IPS-NIHi11 (cell line): ENCODE measurements around the gene LRRFIP1.

ENCODE experiments used
- DNase-seq: peaks from one replicate; pipeline ENCODE4 v3.0.0; 2012; ENCODE audit warnings: mixed read lengths, low spot score

Gene LRRFIP1

DNA sequence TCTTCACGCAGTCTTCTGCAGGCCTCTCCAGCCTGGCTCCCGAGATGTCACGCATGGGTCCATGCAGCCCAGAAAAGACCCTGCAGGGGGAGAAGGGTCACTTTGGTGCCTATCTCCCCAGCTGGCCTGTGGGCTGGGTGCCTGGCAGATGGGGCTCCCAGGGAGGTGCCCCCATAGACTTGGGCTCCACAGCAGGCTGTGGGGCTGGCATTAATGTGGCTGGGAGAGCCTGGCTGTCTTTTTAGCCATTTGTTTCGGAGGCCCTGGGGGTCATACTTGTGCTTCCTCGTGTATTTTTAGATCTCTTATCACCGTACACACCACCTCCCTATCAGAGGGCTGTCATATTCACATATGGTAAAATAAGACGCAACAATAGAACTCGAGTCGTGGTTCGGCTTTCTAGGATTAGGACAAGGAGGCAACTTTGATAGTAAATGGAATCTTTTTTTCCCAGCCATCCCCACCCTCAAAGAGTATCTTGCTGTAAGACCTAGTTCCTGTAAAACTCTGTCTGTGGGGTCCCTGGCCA lies 74.5 kb downstream of the LRRFIP1 start:
- no peak for DNase-seq

DNA sequence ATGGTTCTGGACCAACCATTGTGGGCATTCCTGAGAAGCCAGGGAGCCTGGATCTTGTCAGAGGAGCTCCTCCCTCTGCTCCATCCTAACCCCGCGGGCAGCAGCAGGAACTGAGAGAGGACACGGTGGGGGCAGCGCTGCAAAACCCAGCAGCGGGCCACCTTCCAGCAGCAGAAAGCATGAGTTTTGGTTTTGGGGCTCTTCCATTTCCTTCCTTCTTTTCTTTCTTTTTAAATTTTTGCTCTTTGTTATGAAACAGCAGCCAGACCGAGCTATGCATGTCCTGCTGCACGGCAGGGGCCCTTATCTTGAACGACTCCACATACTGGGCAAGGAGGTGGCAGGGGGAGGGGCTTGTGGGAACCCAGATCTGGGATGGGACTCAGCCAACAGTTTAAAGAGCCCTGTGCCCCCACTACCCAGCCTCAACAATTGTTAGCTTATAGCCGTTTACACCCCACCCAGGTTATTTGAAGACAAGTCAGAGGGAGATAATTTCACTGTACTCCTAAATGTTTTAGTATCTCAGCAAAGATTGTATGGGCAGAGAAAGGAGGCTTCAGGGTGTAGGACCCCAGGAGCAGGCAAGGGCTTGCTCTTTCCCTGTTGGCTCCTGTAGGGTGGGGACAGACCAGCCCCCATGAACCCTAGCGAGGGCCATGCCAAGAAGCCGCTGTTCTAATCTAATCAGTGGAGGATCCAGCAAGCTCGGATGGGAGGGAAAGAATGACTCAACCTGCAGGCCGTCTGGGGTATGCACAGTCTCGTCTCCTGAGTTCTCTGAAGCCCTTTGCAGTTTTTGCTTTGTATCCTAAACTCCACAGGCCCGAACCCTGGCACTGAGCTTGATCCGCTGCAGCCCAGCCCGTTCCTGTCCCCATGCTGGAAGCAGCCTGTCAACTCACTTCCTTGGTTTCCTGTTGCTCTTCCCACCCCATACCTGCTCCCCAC lies 75.3 kb downstream of the LRRFIP1 start:
- DNase-seq, result peak; percentile 44

DNA sequence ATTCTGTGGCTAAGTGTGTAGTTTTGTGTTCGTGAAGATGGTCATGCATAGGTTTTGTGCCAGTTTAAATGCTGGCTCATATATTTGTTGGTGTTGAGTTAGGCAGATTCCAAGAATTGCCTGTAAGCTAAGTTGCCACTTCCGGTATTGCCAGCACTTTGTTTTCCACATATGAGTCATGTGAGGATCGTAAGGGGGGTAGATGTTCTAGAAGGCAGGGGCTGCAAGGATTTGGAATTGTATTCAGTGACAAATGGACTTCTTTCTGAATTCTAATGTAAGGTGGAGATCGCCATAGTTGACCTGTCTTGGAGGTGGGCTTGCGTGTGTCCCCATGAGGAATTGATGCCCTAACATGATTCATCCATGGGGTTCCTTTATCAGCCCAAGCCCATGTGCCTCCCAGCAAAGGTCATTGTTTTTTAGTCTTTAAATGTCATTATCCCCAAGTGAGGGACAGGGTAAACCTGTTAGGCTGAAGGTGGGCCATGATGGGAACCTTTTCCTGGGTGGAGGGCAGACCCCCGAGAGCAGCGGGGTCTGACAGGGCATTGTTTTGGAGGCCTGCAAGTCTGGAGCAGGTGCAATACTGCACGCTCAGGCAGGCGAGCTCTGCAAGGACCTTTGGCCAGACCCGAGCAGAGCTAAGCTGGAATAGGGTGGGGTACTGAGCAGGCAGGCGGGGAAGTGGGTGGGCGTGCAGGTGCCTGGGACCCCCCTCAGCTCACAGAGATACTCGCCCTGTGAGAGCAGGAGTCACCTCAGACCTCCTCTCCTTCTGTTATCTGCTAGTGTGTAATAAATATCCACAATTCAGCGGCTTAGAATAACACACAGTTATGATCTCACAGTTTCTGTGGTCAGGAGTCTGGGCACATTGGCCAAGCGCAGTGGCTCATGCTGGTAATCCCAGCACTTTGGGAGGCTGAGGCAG lies 77.4 kb downstream of the LRRFIP1 start:
- no peak for DNase-seq

DNA sequence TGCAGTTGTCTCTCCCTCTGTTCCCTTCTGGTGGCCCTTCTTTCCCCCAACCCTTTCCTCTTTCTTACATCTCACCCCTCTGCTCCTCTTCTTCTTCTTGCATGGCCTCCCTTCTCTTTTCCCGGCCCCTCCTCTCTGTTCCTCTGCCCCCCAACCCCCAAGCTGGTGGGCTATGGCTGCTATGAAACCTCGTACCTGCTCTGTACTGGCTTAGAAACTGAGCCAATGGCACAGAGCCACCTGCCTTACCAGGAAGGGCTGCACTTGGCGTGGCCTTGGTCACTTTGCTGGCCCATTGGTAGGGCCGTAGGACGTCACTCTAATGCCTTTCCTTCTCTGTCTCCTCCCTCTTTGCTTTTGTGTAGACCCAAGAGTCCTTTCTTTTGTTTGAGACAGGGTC lies 78.9 kb downstream of the LRRFIP1 start:
- DNase-seq, result no peak

DNA sequence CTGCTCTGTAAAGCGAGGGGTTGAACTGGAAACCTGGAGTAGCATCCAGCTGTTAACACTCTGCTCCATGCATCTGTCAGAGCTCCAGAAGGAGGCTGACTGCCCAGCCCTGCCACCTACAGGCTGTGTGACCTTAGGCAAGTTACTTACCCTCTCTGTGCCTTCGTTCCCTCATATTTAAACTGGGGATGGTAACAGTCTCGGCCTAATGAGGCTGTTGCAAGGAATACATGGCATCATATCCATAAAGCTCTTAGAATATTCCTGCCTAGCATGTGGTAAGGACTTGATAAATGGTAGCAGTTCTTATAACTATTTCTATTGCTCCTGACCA lies 80.6 kb downstream of the LRRFIP1 start:
- no peak for DNase-seq

DNA sequence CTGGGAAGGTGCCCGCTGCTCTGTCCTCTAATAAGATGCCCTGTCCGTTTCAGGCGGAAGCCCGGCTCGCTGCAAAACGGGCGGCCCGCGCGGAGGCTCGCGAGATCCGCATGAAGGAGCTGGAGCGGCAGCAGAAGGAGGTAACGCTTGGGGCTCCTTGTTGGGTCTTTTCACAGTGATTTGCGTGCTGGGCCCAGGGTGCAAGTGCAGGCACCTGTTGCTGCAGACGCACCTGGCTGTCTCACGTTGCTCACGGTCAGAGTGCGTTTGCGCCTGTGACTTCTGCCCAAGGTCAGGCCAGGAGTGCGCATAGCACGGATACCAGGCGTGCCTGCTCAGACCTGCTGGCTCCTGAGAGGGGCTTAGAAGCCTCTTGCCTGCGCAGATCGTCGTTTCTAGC lies 81.1 kb downstream of the LRRFIP1 start:
- DNase-seq, result no peak

DNA sequence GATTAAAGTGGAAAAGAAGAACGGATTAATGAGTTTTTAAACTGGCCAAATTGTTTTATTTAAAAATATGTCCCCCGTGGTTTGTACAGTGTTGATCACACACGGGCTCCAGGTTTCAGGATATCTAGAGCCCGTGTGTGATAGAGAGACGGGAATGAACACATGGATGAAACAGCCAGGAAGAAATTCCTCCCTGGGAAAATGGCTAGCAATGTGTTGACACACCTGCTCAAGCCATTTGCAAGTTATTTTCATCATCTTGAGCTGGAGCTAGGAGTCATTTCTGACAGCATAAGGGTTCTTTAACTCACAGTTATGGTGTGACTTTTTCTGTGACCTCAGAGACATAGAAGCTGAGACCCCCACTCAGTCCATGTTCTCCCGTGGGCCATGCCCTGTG lies 81.6 kb downstream of the LRRFIP1 start:
- DNase-seq, result no peak

DNA sequence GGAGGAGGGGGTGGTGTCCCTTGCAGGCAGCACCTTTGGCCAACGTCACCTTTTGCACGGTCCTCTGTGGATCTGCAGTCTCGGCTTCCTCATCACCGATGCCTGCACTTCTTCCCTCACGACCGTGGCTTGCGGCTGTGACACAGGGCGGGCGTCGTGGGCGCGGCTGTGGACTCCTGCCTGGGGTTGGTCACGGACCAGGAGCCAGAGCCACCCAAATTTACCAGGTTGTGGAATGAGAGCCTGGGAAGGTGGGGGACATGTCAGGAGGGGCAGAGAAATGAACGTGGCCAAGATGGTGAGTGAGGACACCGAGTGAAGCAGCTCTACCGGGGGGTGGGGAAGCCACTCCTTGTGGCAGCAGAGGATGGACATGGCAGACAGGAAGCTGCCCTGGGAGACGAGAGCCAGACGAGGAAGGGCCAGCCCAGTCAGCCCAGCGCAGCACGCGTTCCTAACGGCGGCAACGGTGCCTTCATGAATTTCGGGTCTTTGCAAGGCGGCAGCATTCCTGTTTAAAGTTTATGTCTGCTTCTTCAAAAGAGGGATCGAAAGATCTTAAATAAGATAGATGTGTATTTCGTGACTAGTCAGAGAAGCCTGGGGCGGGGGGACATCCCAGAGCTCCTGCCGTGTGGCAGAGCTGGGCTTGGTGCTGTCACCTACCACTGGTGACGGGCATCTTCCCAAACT lies 84.2 kb downstream of the LRRFIP1 start:
- DNase-seq, result no peak

DNA sequence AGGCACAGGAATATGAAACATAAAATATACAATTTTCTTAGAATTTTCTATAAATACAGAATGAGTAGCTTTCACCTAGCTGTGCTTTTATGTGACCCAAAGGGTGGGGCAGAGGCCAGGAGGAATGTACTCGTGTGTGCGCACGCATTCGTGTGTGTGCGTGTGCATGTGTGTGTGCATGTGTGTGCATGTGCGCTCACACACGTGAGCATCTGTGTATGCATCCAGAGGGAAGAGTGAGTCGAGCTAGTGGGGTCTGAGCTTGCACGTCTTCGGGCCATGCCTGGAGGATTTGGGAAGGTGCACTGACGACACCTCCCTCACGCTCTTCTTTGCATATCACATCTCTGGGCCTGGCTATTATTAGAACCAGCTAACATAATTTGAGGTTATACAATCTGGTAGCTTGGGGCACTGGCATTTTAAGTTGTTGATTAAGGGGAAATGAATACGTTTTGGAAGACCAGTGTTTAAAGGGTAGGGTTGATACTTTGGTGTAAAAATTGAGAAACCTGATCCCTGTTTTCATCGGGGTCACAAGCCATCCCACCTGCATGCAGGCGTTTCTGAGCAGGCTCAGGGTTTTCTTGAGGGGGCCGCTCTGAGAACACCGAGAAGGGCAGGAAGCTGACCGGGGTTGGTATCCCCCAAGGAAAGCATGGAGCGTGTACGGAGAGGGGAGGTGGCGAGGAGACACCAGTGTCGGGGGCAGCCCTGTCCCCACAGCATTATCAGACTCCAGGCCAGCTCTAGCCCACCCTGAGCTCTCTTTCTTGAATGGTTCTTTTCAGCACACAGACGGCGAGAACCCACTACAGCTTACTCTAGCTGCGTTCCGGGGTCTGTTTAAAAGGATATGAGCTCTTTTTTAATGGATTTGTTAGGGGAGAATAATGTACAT lies 85.3 kb downstream of the LRRFIP1 start:
- DNase-seq, result no peak

DNA sequence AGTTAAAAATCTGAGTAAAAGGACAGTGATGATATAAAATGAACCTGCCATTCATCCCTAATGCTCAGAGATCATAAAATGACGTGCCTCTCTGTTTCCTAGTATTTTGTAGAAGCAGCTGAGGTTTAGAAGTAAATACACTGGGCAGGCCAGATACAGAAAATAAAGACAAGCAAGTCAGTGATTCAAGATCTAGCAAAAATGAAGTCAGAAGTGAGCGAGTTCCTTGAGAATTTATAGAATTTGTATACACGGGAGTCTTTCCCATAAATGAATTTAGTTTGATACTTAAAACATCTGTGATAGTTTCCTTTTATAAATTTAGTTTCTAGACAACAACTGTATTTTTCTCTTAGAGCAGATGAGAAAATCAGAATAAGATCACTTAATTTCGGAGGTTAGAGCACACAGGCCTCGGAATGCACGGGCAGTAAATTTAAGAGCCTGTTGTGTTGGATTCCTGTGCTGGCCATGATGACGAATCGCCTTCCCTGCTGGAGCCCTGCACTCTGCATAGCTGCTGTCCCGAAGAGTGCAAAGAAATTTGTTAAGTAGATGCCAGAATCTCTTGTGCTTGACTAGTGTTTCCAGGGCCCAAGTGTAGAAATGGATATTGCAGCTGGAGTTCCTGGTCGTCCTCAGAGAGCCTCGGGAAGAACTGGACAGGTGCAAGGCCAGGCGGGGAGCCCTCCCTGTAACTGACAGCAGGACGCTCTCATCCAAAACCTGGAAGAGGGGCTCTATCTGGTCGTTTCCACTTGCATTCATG lies 87.5 kb downstream of the LRRFIP1 start:
- DNase-seq, result peak; percentile 54

DNA sequence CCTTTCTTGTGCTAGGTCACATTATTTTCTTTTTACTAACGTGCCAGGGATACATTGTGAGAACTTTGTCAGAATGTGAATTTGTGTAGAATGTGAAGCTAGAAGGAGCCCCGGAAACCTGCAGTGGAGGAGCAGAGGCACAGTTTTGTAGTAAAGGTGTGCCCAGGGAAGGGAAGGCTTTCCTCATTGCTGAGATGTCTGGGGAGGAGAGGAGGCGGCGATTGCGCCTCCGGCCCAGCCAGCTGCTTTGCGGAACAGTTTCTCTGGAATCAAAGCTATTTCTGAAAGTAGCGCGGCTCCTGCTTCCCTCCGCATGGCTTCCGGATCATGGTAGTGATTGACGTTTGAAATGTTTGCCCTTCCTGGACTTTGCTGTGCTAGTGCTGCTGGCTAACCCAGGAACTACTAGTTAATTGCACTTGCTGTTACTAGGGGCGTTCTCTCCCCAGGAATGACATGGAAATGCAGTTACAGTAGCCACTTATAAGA lies 88.1 kb downstream of the LRRFIP1 start:
- peak; percentile 32 for DNase-seq

DNA sequence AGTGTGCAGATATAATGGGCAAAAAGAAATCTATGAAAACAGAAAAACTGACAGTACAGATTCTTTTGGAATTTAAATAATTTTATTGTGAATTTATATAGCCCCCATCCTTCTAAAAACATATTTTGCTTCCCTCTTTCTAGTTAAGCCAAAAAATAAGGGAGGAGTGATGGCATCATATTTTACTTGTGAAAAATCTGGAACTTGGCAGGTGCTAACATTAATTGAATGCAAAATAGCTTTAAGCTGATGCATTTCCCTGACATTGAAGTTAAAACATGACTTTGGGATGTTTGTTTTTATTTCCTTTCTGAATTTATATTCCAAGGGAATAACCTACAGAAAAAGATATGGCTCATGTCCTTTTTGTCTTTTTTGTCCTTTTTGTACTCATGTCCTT lies 88.6 kb downstream of the LRRFIP1 start:
- no peak for DNase-seq

DNA sequence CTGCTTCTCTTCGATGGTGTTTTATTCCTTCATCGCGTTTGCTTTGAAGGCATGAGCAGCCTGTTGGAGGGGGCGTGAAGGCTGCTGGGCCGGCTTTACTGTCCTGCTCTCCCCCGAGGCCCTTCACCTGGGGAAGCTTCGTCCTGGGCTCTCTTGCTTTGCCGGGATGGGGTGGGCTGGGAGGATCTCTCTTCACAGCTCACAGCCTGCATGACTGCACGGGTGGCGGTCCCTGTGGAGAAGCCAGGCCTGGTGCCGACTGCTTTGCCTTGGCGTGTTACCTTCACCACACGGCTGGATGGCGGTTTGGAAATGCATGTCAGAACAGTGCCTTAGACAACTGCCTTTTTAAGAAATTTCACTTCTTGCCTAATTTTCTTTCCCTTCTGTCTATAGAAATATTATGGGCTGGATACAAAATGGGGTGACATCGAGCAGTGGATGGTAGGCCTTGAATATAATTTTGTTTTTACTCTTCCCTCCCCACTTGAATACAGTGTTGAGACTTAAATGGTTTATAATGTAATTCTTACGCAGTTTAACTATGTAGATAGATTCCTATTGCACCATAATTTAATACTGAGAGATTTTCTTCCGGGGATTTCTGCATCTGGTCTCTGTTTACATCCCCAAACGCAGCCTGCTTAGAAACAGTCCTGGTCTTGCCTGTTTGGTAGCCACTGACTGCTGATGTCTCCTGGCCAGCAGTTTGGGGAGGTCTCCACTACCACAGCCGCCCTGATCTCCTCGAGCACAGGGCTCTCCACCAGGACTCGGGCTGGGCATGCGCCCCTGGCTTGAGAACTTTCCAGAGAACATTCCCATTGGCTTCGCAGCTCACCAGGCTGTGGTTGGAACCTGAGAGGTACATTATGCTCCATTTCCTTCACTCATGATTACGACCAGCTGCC lies 90.2 kb downstream of the LRRFIP1 start:
- no peak for DNase-seq

DNA sequence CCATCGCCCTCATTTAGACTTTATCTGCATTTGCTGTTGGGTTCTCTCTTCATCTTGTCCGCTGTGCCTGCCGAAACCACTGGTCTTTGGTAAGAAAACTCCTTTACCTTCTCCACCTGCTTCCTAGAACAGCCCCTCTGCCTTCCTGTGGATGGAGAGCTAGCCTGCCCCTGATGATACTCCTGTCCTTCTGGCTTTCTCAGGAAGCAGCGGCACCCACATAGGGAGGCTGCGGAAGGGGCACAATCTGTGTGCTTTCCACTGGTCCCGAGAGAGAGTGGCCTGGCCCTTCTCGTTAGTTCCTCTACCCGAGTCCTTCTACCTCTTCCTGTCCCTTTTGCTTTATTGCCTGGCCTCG lies 90.9 kb downstream of the LRRFIP1 start:
- no peak for DNase-seq

DNA sequence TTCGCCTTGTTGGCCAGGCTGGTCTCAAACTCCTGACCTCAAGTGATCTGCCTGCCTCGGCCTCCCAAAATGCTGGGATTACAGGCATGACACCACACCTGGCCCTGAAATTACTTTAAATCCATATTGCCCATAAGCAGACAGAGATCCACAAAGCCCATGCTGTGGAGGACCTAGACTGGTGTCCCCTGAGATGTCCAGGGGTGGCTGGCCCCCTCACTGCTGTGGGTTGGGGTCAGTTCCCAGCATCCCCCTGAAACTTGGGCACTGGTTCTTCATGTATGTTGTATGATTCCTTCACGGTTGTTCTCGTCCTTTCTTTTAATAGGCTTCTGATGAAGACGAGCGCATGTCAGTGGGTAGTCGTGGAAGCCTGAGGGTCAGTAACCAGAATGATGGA lies 93.1 kb downstream of the LRRFIP1 start:
- DNase-seq, result no peak

DNA sequence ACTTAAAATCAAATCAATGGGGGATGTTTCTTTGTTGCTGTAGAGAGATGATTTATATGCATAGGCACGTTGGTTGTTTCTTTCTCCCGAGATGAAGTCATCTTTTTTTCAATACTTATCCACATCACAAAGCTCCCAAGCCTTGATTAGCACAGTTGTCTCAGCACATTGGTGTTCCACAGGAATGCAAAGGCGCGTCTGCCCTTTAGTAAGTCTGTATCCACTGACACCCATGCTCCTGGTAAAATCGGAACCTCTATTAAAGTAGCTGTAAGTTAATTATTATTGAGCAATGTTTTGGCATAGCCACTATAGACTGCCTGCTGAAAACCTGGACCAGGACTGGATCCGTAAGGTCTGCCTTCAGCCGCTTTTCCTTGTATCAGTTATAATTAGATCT lies 93.6 kb downstream of the LRRFIP1 start:
- DNase-seq, result no peak

DNA sequence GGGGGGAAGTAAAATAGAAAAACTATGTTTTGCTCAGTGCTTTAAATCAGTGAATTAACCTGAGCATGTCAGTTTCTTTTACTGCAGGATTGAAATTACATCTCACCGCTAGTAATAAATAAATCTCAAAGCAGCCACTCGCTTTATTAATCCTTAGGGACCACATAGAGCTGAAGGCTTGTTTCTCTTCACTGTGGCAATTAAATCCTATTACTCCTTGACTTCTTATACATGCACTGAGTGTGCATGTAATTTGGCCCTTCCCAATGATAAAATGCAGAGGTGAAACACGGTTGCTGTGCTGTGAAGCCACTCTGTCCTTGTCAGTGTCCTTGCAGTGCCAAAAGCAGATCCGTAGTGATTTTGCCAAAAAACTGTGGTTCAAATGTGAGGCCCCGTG lies 94.1 kb downstream of the LRRFIP1 start:
- no peak for DNase-seq

DNA sequence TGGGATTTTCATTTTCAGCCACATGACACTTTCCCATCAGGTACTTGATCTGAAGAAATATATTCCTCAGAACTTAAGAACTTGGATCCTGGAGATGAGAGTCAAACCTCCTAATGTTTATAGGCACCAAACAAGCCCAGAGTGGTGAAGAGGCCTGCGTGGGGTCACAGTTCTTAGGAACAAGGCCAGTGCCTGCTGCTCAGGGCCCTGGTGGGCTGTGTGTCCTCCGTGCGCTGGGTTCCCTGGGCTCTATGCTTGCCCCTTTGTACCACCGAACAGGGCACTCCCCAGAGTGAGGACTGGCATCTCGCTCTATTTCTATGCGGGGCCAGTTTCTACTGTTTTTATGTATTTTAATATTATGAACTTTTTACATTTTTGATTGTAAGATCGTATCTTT lies 95.2 kb downstream of the LRRFIP1 start:
- DNase-seq, result no peak

DNA sequence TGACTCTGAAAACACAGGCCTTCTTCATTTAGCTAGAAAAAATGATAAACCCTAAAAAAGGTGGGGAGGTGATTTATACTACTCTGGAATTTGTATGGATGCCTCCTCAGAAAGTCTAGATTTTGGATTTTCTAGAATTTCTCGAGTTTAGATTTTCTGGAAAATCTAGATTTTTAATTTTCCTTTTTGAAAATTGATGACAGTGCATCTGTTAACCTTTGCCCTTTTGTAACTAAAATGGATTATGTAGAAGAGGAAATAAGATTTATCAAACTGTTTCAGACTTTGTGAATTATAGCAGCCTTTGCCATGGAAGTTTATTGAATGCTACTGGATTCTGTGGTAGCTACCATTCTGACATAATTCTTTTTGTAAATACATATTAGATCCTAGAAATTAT lies 95.6 kb downstream of the LRRFIP1 start:
- DNase-seq, result no peak
